Dermis microvascular lymphatic vessel endothelial cell (primary cell): ENCODE measurements around the gene BEX3. TPM values are rescaled to one million over a fixed set of nuclear protein-coding genes. Genes with fewer than 3 reads are reported as not detected.
A peak's percentile ranks its signal among the peaks of the same experiment; 100 is the strongest.
"Not testable (repeated sequence)": the region's sequence is repeated elsewhere in the genome, so short reads cannot be mapped to it uniquely, and the experiment has no call there.

Experiments used
- DNase-seq, 2 donors: peaks; one replicate each; pipeline versions ENCODE4 v3.0.0 to v3.0.0-alpha.2; 2010; ENCODE audit warnings: low read depth in 2 of 2
- total RNA-seq: library from RNA; depleted of rRNA; stranded (reverse); fragments of >200 nt; gene quantifications from 2 replicates; pipeline ENCODE4 v1.2.1, GENCODE V29; 2014

BEX3 gene
- total RNA-seq, 1 donor from 2014 or later = 159 TPM

- DNase-seq = no peak
Measured at GRCh38 chrX:103378990-103379389, 2.7 kb downstream of the BEX3 start.

DNA sequence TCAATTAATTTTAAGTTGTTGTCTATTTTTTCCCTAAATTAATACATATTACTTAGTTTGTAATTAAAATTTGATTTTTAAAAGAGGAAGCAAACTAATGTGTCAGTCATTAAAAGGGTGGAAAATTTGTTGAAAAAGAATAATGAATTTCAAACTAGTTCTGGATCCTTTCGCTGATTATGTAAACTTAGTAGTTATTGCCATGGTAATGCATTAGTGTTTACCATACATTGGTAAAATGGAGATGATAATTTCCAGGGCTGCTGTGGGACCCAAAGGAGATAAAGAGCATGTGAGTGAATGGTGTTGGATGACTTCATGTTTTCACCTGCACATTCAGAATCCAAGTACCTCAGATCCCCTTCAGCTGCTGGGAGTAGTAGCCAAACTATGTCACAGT lies 6.5 kb downstream of the BEX3 start:
- no peak for DNase-seq

DNA sequence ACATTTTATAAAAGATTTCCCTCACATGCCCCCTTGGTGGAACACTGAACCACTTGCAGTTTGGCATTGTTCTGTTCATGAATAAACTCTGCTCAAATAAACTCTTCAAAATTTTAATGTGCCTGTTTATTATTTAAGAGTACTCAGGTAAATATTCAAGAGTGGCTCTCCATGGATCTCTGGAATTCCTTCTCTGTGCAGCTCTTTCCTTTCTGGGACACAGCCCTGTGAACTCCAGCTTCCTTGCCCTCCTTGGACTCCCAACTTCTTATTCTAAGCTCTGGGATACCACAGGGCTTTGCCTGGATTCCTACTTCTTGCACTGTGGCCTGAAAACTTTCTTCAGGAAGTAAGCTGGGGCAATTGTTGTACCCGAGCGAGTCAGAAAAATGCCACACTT lies 8.3 kb downstream of the BEX3 start:
- no peak for DNase-seq

DNA sequence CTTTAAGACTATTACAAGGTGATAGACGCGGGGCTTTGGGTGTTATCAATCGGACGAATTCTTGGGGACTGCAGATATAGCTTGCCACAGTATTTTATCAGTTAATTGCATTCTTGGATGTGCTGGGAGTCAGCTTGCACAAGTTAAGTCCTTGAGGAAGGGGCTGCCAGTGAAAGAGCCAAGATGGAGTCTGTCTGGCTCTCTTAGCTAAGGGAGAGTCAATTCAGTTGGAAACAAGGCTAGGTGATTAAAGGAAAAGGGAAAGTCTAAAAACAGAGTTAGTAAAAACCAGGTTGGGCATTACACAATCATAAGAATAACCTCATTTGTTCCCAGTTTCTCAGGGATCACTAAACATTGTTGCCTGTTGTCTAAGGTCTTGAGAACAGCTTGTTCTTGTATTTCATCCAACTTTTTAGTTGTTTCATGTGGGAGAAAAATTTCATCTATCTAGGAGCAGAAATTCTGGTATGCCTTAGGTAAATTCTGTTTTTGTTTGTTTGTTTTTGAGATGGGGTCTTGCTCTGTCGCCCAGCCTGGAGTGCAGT lies 9.0 kb downstream of the BEX3 start:
- DNase-seq = not testable (repeated sequence)

GRCh38 chrX:103386332-103386731 lies 10.0 kb downstream of the BEX3 start:
- no peak for DNase-seq

- DNase-seq = no peak
Measured at GRCh38 chrX:103393487-103393886, 17.1 kb downstream of the BEX3 start.

DNA sequence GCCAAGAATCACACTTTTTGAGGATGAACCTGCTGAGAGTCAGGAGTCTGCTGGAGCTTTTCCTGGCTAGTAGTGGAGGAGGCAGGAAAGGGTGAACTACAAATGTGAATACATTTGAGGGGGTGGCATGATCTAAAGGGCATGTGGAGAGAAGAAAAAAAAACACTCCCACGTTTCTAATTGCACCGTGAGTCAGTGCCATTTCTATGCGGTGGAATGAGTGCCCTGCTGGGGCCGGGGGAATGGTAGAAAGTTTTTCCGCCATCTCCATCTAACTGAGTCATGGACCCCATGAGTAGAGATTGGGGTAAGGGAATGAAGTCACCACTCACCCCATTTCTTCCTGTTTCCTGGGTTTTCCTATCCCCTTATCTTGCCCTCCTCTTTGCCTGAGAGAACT lies 19.8 kb downstream of the BEX3 start:
- peak in 1 of 2 donors; percentile 18 for DNase-seq

GRCh38 chrX:103396660-103397059 lies 20.3 kb downstream of the BEX3 start:
- DNase-seq = no peak

GRCh38 chrX:103397707-103398106 lies 21.4 kb downstream of the BEX3 start:
- DNase-seq = no peak

GRCh38 chrX:103398421-103398864 lies 22.1 kb downstream of the BEX3 start:
- peak; percentile 52 to 82 for DNase-seq

DNA sequence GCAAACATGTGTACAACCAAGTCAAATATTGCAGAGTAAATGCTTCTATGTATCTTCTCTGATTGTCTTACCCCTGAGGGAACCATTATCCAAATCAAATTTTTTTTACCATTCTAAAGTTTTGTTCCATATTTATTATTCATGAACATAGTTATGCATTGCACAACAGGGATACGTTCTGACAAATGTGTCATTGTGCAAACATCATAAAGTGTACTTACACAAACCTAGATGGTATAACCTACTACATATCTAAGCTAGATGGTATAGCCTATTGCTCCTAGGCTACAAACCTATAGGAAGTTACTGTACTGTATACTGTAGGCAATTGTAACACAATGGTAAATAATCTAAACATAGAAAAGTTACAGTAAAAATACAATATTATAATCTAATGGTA lies 23.4 kb downstream of the BEX3 start:
- no peak for DNase-seq

- no peak for DNase-seq
Measured at GRCh38 chrX:103400931-103401330, 24.6 kb downstream of the BEX3 start.

DNA sequence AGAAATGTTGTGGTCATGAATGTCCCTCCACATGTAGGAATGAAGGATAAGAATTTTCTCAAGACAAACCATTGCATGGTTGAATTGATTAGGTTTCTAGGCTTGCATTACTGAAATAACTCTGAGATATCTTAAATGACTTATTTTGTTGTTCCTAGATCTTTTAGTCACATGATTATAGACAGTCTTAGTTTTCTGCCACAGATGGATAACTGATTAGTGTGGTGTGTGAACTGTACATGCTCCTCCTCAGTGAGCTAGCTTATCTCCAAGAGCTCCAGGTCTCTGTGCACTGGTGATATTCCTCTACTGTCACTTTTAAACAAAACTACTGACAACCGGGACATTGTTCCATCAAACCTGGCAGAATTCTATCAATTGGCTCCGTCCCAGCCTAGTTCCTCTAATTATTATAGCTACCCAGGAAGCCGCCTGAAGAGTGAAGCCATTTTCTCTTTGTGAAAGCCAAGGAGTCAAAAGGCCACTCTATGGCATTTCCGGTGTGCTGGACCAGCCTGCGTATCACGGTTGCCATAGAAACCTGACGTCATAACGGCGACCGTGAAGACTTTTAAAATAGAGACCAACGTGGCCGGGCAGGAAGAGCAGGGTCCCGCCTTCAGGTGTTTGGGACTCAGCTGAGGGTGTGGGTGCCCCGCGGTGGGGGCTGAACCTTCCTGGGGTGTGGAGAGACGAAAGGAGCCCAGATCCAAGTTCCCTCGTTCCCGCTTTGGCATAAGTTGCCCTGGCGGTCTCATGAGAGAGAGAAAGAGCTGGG lies 28.1 kb downstream of the BEX3 start:
- peak; percentile 78 to 79 for DNase-seq

DNA sequence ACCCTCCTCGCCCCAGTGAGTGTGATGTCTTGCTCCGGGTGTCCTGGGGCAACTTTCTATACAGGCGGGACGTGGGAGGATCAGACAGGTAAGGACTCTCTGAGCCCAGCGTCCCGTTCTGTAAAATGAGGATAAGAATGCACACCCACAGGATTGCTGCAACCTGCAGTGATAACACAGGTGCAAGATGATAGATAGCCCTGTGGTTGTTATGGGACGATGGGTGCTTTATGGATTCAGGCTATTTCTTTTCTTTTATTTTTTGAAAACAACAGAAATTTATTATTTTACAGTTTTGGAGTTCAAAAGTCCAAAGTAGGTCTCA lies 28.6 kb downstream of the BEX3 start:
- DNase-seq = no peak

DNA sequence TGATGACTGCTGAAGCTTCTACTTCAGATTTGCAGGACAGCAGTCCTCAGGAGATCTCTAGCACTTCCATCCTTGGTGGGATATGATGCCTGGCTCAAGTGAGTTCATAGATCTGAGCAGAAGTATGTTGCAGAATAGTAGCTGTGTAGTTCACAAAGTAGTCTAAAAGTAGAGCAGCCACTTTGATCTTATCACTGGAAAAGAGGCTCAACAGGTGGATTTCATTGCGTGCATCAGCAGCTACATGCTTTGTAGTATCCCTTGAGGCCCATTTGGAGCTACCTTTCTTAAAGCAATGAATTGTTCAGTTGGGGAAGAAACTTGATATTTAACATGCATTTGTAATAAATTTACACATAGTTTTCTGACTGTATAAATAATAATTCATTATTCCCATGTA lies 29.9 kb downstream of the BEX3 start:
- DNase-seq = no peak

DNA sequence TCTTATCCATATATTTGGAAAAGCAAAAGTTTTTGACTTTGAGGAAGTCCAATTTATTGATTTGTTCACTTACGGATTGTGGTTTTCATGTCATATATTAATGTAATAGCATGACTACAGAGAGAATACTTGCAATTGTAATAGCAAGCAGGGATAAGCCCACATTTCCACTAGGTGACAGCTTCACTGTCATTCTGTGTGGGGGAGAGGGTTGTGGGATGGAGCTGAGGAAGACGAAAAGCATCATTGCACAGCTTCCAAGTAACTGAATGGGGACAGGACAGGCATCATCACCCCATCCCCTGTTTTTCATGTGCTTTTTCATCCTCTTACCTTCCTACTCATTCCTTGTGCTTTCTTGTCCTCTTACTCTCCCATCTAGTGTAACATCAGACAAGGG lies 31.4 kb downstream of the BEX3 start:
- DNase-seq = no peak

DNA sequence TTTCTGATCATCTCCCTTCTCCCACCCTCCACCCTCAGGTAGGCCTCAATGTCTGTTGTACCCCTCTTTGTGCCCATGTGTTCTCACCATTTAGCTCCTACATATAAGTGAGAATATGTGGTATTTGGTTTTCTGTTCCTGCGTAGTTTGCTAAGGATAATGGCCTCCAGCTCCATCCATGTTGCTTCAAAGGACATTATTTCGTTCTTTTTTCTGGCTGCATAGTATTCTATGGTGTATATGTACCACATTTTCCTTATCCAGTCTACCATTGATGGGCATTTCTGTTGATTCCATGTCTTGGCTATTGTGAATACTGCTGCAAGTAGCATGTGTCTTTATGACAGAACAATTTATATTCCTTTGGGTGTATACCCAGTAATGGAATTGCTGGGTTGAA lies 35.4 kb downstream of the BEX3 start:
- not testable (repeated sequence) for DNase-seq

DNA sequence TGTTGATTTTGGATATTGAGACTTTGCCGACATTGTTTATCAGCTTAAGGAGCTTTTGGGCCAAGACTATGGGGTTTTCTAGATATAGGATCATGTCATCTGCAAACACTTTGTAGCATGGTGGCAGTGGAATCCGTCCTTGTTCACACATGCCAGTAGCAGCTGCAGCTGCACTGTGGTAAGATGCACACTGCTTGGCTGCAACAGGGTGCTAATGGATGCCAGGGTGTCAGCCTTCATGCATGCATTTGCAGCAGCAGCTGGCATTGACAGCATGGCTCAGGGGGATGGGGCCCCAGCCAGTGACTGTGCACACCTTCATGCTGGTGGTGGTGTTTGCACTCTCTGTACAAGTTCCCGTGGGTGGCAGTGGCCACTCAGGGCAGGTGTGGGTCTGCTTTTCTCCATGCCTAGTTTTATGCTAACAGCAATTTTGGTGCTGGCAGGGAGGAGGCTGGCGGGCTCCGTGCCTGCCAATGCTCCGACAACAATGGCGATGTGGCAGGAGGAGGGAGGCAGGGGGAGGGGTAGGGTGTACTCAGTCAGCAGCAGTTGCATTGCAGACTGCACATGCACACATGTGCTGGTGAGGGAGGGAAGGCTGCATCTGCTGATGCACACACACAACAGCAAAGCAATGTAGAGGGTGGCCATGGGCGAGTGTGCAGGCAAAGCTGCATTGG lies 37.5 kb downstream of the BEX3 start:
- DNase-seq = no peak

GRCh38 chrX:103414561-103414960 lies 38.2 kb downstream of the BEX3 start:
- DNase-seq = no peak

DNA sequence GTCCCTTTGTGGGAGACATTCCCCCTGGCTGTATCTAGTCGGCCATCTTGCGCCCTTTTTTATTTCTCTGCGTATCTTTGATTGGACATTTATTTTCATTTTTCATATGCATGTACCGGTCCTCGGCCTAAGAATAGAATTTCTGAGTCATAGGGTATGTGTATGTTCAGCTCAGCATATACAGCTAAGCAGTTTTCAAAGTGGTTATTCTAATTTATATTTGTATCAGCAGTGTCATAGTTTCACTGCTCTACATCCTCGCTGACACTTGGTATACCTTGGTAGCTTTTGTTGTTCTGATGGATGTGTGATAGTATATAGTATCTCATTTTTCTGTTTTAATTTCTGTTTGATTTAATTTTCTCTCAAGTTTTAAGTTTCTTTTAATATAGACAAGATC lies 38.7 kb downstream of the BEX3 start:
- no peak for DNase-seq

DNA sequence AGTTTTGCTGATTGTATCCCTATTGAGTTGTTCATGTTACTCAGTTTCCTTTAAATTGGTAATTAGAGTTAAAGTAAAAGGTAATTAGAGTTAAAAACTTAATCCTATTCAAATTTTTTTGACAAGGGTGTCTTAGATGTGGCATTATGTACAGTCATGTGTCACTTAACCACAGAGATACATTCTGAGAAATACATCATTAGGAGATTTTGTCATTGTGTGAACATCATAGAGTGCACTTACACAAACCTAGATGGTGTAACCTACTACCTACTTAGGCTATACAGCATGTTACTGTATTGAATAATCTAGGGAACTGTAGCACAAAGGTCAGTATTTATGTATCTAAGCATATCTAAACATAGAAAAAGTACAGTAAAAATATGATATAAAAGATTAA lies 39.2 kb downstream of the BEX3 start:
- DNase-seq = no peak

DNA sequence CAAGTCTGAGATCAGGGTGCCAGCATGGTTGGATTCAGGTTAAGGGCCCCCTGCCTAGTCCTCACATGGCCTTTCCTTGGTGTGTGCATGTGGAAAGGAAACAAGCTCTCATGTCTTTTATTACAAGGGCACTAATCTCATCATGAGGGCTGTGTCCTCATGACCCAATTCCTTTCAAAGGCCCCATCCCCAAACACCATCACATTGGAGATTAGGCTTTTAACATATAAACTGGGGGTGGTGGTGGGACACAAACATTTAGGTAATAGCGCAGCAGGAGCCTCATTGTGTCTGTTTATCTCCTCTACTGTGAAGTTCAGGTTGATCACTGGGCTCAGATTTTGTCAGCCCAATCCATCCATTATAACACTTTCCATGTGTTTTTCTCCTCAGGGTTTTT lies 41.0 kb downstream of the BEX3 start:
- no peak for DNase-seq

GRCh38 chrX:103417933-103418332 lies 41.6 kb downstream of the BEX3 start:
- DNase-seq = no peak
